Epithelial cell of esophagus (primary cell): ENCODE data around the gene ANKRD30B.
"Not testable (repeated sequence)": the region's sequence is repeated elsewhere in the genome, so short reads cannot be mapped to it uniquely, and the experiment has no call there.

ENCODE experiments used
- DNase-seq: peaks from one replicate; pipeline ENCODE4 v3.0.0; 2010; ENCODE audit warnings: low read depth
- H3K4me3 ChIP-seq: 2 replicates; pipeline ENCODE4 v1.5.1; 2011; ENCODE audit warnings: mild to moderate bottlenecking, low read length, control low read depth
- TF ChIP-seq, protein P1 (sequence below): IDR thresholded peaks from 2 replicates; pipeline ENCODE4 v1.5.1; 2011; ENCODE audit warnings: low read depth, mild to moderate bottlenecking, low read length, control low read depth, inconsistent platforms; ENCODE audit not compliant: insufficient read depth; ENCODE audit errors: missing control alignments

The ANKRD30B gene

GRCh38 chr18:14858514-14858913, 110.5 kb downstream of the ANKRD30B start:
- DNase-seq, H3K4me3 ChIP-seq: not testable (repeated sequence)

DNA sequence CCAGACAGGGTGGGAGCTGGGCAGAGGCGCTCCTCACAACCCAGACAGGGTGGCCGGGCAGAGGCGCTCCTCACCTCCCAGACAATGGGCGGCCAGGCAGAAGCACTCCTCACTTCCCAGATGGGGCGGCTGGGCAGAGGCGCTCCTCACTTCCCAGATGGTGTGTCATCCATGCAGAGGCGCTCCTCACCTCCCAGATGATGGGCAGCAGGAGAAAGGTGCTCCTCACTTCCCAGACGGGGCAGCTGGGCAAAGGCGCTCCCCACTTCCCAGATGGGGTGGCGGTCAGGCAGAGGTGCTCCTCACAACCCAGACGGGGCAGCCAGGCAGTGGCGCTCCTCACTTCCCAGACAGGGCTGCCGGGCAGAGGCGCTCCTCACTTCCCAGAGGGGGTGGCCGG, 112.0 kb downstream of the ANKRD30B start:
- not testable (repeated sequence) for H3K4me3 ChIP-seq, DNase-seq

DNA sequence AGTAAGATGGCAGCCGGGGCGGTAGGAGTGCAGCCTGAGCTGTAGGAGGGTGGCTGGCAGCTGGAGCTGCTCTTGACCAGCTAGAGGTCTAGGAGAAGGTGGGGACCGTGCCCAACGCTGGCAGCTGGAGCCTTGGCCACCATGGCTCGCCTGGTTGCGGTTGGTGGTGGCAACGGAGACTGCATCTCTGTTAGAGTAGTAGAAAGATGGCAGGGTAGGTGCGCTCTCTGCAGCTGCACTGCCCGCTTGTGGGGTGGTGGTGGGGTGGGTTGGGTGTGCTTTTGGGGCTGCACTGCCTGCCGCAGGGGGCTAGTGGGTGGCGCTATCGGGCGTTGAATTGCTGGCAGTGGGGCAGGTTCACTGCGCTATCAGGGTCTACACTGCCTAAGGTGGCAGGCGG, 118.5 kb downstream of the ANKRD30B start:
- not testable (repeated sequence) for DNase-seq, H3K4me3 ChIP-seq

DNA sequence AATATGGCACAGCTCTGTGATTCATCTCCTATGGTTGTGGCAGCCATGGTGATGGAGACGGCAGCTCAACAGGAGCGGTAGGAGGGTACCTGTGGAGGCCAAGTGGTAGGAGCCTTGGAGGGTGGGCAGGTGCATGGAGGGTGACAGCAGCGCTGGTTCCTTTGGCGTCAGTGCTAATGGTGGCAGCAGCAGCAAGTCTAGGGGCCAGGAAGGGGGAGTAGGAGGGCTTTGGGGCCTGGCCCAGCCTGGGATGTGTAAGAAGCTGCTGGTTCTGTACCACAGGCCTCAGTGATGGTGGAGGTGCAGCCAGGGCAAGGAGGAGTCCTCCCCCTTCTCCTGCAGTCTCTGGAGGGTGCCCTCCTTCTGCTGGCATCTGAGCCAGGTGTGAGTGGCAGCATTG, 120.0 kb downstream of the ANKRD30B start:
- H3K4me3 ChIP-seq, DNase-seq: not testable (repeated sequence)

- not testable (repeated sequence) for DNase-seq, H3K4me3 ChIP-seq
Measured at GRCh38 chr18:14868825-14869224, 120.9 kb downstream of the ANKRD30B start.

- not testable (repeated sequence) for DNase-seq, H3K4me3 ChIP-seq
Measured at GRCh38 chr18:14878826-14879225, 130.9 kb downstream of the ANKRD30B start.

- TF ChIP-seq, protein P1, sequence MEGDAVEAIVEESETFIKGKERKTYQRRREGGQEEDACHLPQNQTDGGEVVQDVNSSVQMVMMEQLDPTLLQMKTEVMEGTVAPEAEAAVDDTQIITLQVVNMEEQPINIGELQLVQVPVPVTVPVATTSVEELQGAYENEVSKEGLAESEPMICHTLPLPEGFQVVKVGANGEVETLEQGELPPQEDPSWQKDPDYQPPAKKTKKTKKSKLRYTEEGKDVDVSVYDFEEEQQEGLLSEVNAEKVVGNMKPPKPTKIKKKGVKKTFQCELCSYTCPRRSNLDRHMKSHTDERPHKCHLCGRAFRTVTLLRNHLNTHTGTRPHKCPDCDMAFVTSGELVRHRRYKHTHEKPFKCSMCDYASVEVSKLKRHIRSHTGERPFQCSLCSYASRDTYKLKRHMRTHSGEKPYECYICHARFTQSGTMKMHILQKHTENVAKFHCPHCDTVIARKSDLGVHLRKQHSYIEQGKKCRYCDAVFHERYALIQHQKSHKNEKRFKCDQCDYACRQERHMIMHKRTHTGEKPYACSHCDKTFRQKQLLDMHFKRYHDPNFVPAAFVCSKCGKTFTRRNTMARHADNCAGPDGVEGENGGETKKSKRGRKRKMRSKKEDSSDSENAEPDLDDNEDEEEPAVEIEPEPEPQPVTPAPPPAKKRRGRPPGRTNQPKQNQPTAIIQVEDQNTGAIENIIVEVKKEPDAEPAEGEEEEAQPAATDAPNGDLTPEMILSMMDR = no peak
- no peak overlapping the region for H3K4me3 ChIP-seq
- no peak for DNase-seq
Measured at GRCh38 chr18:14900435-14900834, 152.5 kb downstream of the ANKRD30B start.
